K562 (cell line): ENCODE data around the gene RAI14.

Experiments used
- AFF4 ChIP-seq: sonication (generic); formaldehyde crosslinking; IDR thresholded peaks from 2 replicates; pipeline ENCODE4 v1.8.0; 2023; ENCODE audit warnings: mild to moderate bottlenecking, missing genetic modification reagents
- CBX3 ChIP-seq, 2 experiments: IDR thresholded peaks; 1 replicate in 1 of 2; 2 replicates in 1 of 2; pipeline ENCODE4 v1.6.1; 2012; ENCODE audit warnings: inconsistent platforms in 2 of 2, low read length in 2 of 2, borderline replicate concordance in 1 of 2, control low read depth in 1 of 2
- EGR1 ChIP-seq: fragments of 450-650 bp; conservative IDR thresholded peaks from 2 replicates; pipeline ENCODE4 v1.6.1; 2017; ENCODE audit warnings: mild to moderate bottlenecking
- EZH2 ChIP-seq: IDR thresholded peaks from 2 replicates; pipeline ENCODE4 v1.6.1; 2012; ENCODE audit warnings: low read depth, mild to moderate bottlenecking, inconsistent platforms, low read length, borderline replicate concordance
- ZNF707 ChIP-seq: fragments of 250-450 bp; sonication (Bioruptor Pico); conservative IDR thresholded peaks from 2 replicates; pipeline ENCODE4 v1.8.0; 2022; ENCODE audit warnings: inconsistent platforms, mild to moderate bottlenecking, moderate library complexity

GRCh38 chr5:34758514-34758913, 102.4 kb downstream of the RAI14 start:
- TF ChIP-seq EGR1 (no peak), EZH2 (no peak), ZNF707 (CRISPR knock-in tag) (no peak), AFF4 (no peak), CBX3 (IDR thresholded peaks at IDR 0.05; ENCODE audit: borderline replicate concordance in 1 of 2, low read length in 2 of 2) (no peak)
